Measurements from ENCODE around the gene HES3.
A peak's percentile ranks its signal among the peaks of the same experiment; 100 is the strongest.

- TF ChIP-seq POLR2A (IDR thresholded peaks at IDR 0.05; ENCODE audit: low read depth, low read length): peak; percentile 69
- TF ChIP-seq SPI1 (IDR thresholded peaks at IDR 0.05; ENCODE audit: low read depth, low read length): no peak
- peak; percentile 58 for TF ChIP-seq POLR2AphosphoS5 (IDR thresholded peaks at IDR 0.05; ENCODE audit: low read depth, low read length)
- peak; percentile 47; the same call in 1 of the 2 replicates for TF ChIP-seq TAF1 (IDR thresholded peaks at IDR 0.05; ENCODE audit: low read depth, low read length)
- no peak for TF ChIP-seq PAX5 (IDR thresholded peaks at IDR 0.05; ENCODE audit: insufficient read depth, low read length, severe bottlenecking)
These were observed 38.0 kb upstream of the HES3 start, which contains the start of gene RNF207 for GRCh38 chr1:6205849-6206519.

All from GM12891 (cell line).